ENCODE results near the gene TMEM214. TPM values are rescaled to one million over a fixed set of nuclear protein-coding genes. Genes with fewer than 3 reads are reported as not detected.

Gene TMEM214
- polyA plus RNA-seq, 4 donors, result 27.5 to 84.3 (median 39.8) TPM

DNA sequence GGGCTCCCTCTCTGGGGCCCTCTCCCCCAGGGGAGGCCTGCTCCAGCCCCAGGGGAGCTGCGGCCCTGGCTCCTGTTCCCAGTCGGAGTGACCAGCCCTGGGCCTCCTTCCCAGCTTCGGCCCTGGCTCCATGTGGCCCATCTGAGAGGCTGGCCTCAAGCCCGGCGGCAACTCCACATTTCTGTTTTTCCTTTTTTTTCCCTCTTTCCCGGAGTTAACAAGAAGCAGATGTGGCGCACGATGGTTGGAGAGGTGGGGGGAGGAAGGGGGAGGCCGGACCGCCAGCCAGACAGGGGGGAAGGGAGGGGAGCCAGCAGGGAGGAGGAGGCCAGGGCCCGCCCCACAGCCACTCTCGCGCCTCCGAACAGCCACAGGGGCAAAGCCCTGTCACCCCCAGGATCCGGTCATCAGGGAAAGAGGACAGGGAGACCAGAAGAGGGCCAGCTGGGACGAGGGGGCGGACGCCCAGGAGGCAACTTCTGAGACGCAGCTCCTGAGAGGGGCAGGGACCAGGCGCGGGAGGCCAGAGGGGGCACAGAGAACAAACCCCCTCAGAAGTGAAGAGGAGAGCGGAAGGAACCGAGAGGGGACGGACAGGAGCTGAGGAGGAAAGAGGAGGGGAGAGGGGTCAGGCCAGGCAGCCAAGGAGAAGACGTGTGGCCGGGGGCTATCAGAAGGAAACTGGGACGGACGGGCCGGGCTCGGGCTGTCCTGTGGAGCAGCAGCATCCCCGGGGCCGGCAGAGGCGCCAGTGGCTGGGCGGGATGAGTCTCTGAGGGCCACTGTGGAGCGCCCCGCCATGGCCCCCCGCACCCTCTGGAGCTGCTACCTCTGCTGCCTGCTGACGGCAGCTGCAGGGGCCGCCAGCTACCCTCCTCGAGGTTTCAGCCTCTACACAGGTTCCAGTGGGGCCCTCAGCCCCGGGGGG is 45.8 kb downstream of the TMEM214 start, which contains the start of gene EMILIN1:
EMILIN1 (plus strand) TSS at position 349 of the 928 bp plus-strand sequence; CDS start at position 800, 451 bp downstream.
- peaks cover 0 to 8% (median 0%) of the 10 kb centered on the region in 3 donors for H3K4me1 ChIP-seq (ENCODE audit: control insufficient read depth in 3 of 3, insufficient read depth in 2 of 3, low read depth in 1 of 3, low read length in 2 of 3)
- peak within 1 kb of the TSS; percentile 24 to 71 (median 26) for H3K4me3 ChIP-seq (ENCODE audit: low read depth in 1 of 3, low read length in 3 of 3)
- H3K27ac ChIP-seq (ENCODE audit: low read depth in 1 of 3, low read length in 2 of 3), result peak within 1 kb of the TSS in 2 of 3 donors; percentile 77 to 80
- H3K36me3 ChIP-seq (ENCODE audit: control insufficient read depth in 3 of 3, insufficient read depth in 2 of 3, low read depth in 1 of 3, low read length in 3 of 3), result peaks cover 0 to 19% (median 0%) of the 10 kb centered on the region in 3 donors
- FAIRE-seq, result no peak
- no peaks in the 10 kb centered on the region for H3K9me3 ChIP-seq (ENCODE audit: control insufficient read depth in 2 of 2, insufficient read depth in 1 of 2, low read depth in 1 of 2, low read length in 1 of 2)
- DNase-seq, result peak in 1 of 2 donors; percentile 58
- peaks cover 0 to 8% (median 0%) of the 10 kb centered on the region in 3 donors for H3K27me3 ChIP-seq (ENCODE audit: control insufficient read depth in 3 of 3, insufficient read depth in 3 of 3, low read length in 3 of 3)
- WGBS, 3 donors, result 43 to 76% (median 74%) methylated on average over 32 to 41 of the region's 41 CpGs

DNA sequence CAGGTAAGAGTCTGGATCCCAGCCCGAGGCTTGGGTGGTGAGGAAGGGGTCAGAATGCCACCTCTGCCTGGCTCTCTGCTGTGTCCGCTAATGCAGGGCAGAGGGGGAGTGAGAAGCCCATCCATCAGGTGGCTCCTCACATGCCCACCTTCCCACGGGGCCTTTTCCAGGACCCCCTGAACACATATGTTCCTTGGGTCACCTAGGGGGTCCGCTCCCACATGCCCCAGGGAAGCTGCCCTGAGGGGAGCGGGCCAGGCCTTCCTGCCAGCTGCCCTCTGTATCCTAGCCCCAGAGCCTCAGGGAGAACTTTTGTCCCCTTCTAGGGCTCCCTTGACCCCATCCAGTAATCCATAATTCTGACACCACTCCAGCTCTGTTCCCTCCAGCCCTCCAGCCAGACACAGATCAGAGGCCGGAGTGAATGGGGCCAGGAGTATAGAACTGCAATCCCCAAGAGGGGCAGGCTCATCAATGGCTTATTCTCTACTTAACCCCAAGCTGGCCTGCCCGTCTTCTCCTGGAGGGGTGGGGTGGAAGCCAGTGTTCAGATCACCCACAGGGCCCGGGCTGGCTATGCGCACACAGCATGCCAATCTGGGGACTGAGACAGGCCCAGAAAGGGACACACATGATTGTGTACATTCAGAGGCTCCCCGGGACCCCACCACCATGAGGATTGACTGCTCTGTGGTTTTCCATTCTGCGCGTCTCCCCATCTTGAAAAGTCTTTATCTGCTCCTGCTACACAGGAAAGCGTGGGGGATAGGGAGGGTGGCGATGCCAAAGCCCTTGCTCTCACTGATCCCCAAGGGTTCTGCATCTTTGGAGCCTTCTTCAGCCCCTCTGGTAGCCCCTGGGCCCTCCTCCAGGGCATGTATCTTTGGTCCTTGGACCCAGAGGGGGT is 46.7 kb downstream of the TMEM214 start:
- H3K27me3 ChIP-seq (ENCODE audit: control insufficient read depth in 3 of 3, insufficient read depth in 3 of 3, low read length in 3 of 3), result peaks cover 0 to 8% (median 0%) of the 10 kb centered on the region in 3 donors
- FAIRE-seq (no peak), DNase-seq (no peak)
- H3K4me3 ChIP-seq (ENCODE audit: low read depth in 1 of 3, low read length in 3 of 3), result peak overlapping the region; percentile 24 to 71 (median 26)
- peak overlapping the region in 2 of 3 donors; percentile 77 to 80 for H3K27ac ChIP-seq (ENCODE audit: low read depth in 1 of 3, low read length in 2 of 3)
- H3K36me3 ChIP-seq (ENCODE audit: control insufficient read depth in 3 of 3, insufficient read depth in 2 of 3, low read depth in 1 of 3, low read length in 3 of 3), result peaks cover 0 to 28% (median 0%) of the 10 kb centered on the region in 3 donors
- peaks cover 0 to 8% (median 0%) of the 10 kb centered on the region in 3 donors for H3K4me1 ChIP-seq (ENCODE audit: control insufficient read depth in 3 of 3, insufficient read depth in 2 of 3, low read depth in 1 of 3, low read length in 2 of 3)
- no peaks in the 10 kb centered on the region for H3K9me3 ChIP-seq (ENCODE audit: control insufficient read depth in 2 of 2, insufficient read depth in 1 of 2, low read depth in 1 of 2, low read length in 1 of 2)
- WGBS, 3 donors, result 62 to 87% (median 86%) methylated on average over 13 to 14 of the region's 14 CpGs

GRCh38 chr2:27080140-27080469 is 47.3 kb downstream of the TMEM214 start:
- Histone ChIP-seq H3K27me3 (ENCODE audit: control insufficient read depth in 3 of 3, insufficient read depth in 3 of 3, low read length in 3 of 3) (peaks cover 0 to 8% (median 0%) of the 10 kb centered on the region in 3 donors), H3K4me1 (ENCODE audit: control insufficient read depth in 3 of 3, insufficient read depth in 2 of 3, low read depth in 1 of 3, low read length in 2 of 3) (peaks cover 0 to 10% (median under 1%) of the 10 kb centered on the region in 3 donors), H3K27ac (ENCODE audit: low read depth in 1 of 3, low read length in 2 of 3) (peak overlapping the region in 1 of 3 donors; percentile 1), H3K4me3 (ENCODE audit: low read depth in 1 of 3, low read length in 3 of 3) (peak overlapping the region in 1 of 3 donors; percentile 71), H3K36me3 (ENCODE audit: control insufficient read depth in 3 of 3, insufficient read depth in 2 of 3, low read depth in 1 of 3, low read length in 3 of 3) (peaks cover 0 to 28% (median 0%) of the 10 kb centered on the region in 3 donors), H3K9me3 (ENCODE audit: control insufficient read depth in 2 of 2, insufficient read depth in 1 of 2, low read depth in 1 of 2, low read length in 1 of 2) (no peaks in the 10 kb centered on the region)
- WGBS, 3 donors, result 74 to 95% (median 87%) methylated on average over 7 of the region's 7 CpGs
- DNase-seq, result no peak
- FAIRE-seq, result no peak

- FAIRE-seq (no peak), DNase-seq (no peak)
- no peaks in the 10 kb centered on the region for H3K9me3 ChIP-seq (ENCODE audit: control insufficient read depth in 2 of 2, insufficient read depth in 1 of 2, low read depth in 1 of 2, low read length in 1 of 2)
- H3K27ac ChIP-seq (ENCODE audit: low read depth in 1 of 3, low read length in 2 of 3), result peak overlapping the region in 2 of 3 donors; percentile 1 to 39
- H3K27me3 ChIP-seq (ENCODE audit: control insufficient read depth in 3 of 3, insufficient read depth in 3 of 3, low read length in 3 of 3), result peaks cover 0 to 8% (median 0%) of the 10 kb centered on the region in 3 donors
- H3K36me3 ChIP-seq (ENCODE audit: control insufficient read depth in 3 of 3, insufficient read depth in 2 of 3, low read depth in 1 of 3, low read length in 3 of 3), result peaks cover 0 to 28% (median 0%) of the 10 kb centered on the region in 3 donors
- peak overlapping the region in 1 of 3 donors; percentile 71 for H3K4me3 ChIP-seq (ENCODE audit: low read depth in 1 of 3, low read length in 3 of 3)
- WGBS, 3 donors, result 76 to 91% (median 77%) methylated on average over 14 of the region's 14 CpGs
- peaks cover 3 to 15% (median 5%) of the 10 kb centered on the region in 3 donors for H3K4me1 ChIP-seq (ENCODE audit: control insufficient read depth in 3 of 3, insufficient read depth in 2 of 3, low read depth in 1 of 3, low read length in 2 of 3)
Observed at GRCh38 chr2:27080603-27080936, 47.8 kb downstream of the TMEM214 start.

GRCh38 chr2:27081984-27082772 is 49.4 kb downstream of the TMEM214 start:
- no peak for FAIRE-seq
- Histone ChIP-seq H3K4me1 (ENCODE audit: control insufficient read depth in 3 of 3, insufficient read depth in 2 of 3, low read depth in 1 of 3, low read length in 2 of 3) (peaks cover 3 to 15% (median 5%) of the 10 kb centered on the region in 3 donors), H3K9me3 (ENCODE audit: control insufficient read depth in 2 of 2, insufficient read depth in 1 of 2, low read depth in 1 of 2, low read length in 1 of 2) (no peaks in the 10 kb centered on the region), H3K4me3 (ENCODE audit: low read depth in 1 of 3, low read length in 3 of 3) (no peak overlapping the region), H3K27ac (ENCODE audit: low read depth in 1 of 3, low read length in 2 of 3) (peak overlapping the region in 2 of 3 donors; percentile 82 to 91), H3K27me3 (ENCODE audit: control insufficient read depth in 3 of 3, insufficient read depth in 3 of 3, low read length in 3 of 3) (peaks cover 0 to 8% (median 0%) of the 10 kb centered on the region in 3 donors), H3K36me3 (ENCODE audit: control insufficient read depth in 3 of 3, insufficient read depth in 2 of 3, low read depth in 1 of 3, low read length in 3 of 3) (peaks cover 0 to 28% (median 0%) of the 10 kb centered on the region in 3 donors)
- 89 to 94% (median 92%) methylated on average over 32 to 38 of the region's 38 CpGs for WGBS, 3 donors
- no peak for DNase-seq

DNA sequence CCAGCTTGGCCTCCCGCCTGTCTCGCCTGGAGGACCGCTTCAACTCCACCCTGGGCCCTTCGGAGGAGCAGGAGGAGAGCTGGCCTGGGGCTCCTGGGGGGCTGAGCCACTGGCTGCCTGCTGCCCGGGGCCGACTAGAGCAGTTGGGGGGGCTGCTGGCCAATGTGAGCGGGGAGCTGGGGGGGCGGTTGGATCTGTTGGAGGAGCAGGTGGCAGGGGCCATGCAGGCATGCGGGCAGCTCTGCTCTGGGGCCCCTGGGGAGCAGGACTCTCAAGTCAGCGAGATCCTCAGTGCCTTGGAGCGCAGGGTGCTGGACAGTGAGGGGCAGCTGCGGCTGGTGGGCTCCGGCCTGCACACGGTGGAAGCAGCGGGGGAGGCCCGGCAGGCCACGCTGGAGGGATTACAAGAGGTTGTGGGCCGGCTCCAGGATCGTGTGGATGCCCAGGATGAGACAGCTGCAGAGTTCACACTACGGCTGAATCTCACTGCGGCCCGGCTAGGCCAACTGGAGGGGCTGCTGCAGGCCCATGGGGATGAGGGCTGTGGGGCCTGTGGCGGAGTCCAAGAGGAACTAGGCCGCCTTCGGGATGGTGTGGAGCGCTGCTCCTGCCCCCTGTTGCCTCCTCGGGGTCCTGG is 50.1 kb downstream of the TMEM214 start:
- DNase-seq (no peak), FAIRE-seq (no peak)
- H3K27ac ChIP-seq (ENCODE audit: low read depth in 1 of 3, low read length in 2 of 3), result no peak overlapping the region
- no peaks in the 10 kb centered on the region for H3K9me3 ChIP-seq (ENCODE audit: control insufficient read depth in 2 of 2, insufficient read depth in 1 of 2, low read depth in 1 of 2, low read length in 1 of 2)
- no peak overlapping the region for H3K4me3 ChIP-seq (ENCODE audit: low read depth in 1 of 3, low read length in 3 of 3)
- 89 to 92% (median 90%) methylated on average over 27 of the region's 27 CpGs for WGBS, 3 donors
- peaks cover 0 to 7% (median 0%) of the 10 kb centered on the region in 3 donors for H3K27me3 ChIP-seq (ENCODE audit: control insufficient read depth in 3 of 3, insufficient read depth in 3 of 3, low read length in 3 of 3)
- peaks cover 3 to 15% (median 5%) of the 10 kb centered on the region in 3 donors for H3K4me1 ChIP-seq (ENCODE audit: control insufficient read depth in 3 of 3, insufficient read depth in 2 of 3, low read depth in 1 of 3, low read length in 2 of 3)
- H3K36me3 ChIP-seq (ENCODE audit: control insufficient read depth in 3 of 3, insufficient read depth in 2 of 3, low read depth in 1 of 3, low read length in 3 of 3), result peaks cover 0 to 28% (median 0%) of the 10 kb centered on the region in 3 donors
